ENCODE results near the gene CPT2.
A peak's percentile ranks its signal among the peaks of the same experiment; 100 is the strongest.

Gene CPT2

DNA sequence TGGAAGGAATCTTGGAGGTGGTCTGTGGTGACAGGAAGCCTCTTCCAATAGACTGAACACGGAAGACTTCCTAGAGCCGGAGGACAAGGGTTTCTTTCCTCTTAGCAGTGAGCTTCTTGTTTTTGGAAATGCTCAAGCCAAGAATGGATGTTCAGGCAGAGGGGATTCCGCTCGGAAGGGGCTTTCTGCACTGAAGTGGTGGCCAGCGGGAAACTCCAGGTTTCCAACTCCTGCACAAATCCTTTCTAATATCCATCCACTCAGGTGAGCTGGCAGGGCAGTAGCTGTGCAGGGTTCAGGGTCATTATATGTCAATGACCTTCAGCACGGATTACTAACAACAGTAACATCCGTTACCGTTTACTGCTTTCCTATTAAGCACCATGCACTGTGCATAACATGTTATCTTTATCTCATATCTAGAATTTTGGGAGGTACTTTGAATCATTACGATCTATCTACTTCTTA is 573 bp upstream of the CPT2 start:
- no peaks in the 10 kb centered on the region for H3K9me3 ChIP-seq (ENCODE audit: control insufficient read depth, insufficient read depth, low read depth, low read length)
- peaks cover 0 to 13% of the 10 kb centered on the region in 2 experiments; a peak in 1 of 3 replicates for H3K36me3 ChIP-seq (ENCODE audit: control insufficient read depth in 2 of 2, insufficient read depth in 1 of 2, low read length in 2 of 2)
- CTCF ChIA-PET: interaction anchor here (0.6 to 2.4 kb wide), 8 partner anchors 9 to 291 kb away, joined by 3 to 19 read pairs (median 4); no protein-coding TSS in a partner anchor
- H3K27ac ChIP-seq (ENCODE audit: extremely low read depth, low read depth, low read length): peak overlapping the region; percentile 74; the same call in 1 of the 2 replicates
- POLR2A ChIA-PET: interaction anchor here (1.5 kb wide), 1 partner anchor 275 kb away, joined by 5 read pairs; the partner anchor contains the start of gene ECHDC2
- TF ChIP-seq TRIM28 (IDR thresholded peaks at IDR 0.05; ENCODE audit: borderline replicate concordance, low read length): 0 out of 2 replicates have a peak, but pooled peaks have one; percentile 7
- no peak for TF ChIP-seq ZNF843 (tag by site-specific recombination; IDR thresholded peaks at IDR 0.05)
- TF ChIP-seq, protein P1, sequence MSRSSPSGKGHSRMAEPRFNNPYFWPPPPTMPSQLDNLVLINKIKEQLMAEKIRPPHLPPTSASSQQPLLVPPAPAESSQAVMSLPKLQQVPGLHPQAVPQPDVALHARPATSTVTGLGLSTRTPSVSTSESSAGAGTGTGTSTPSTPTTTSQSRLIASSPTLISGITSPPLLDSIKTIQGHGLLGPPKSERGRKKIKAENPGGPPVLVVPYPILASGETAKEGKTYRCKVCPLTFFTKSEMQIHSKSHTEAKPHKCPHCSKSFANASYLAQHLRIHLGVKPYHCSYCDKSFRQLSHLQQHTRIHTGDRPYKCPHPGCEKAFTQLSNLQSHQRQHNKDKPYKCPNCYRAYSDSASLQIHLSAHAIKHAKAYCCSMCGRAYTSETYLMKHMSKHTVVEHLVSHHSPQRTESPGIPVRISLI (tag by site-specific recombination; IDR thresholded peaks at IDR 0.05): peak; percentile 56; the same call in 1 of the 2 replicates
- no peak for TF ChIP-seq ZNF548 (tag by site-specific recombination; IDR thresholded peaks at IDR 0.05)
- peaks cover 4% of the 10 kb centered on the region; the same call in 1 of the 2 replicates for H3K4me1 ChIP-seq (ENCODE audit: control insufficient read depth, insufficient read depth, low read length)
- H3K4me3 ChIP-seq (ENCODE audit: low read depth, low read length): peak overlapping the region; percentile 83

DNA sequence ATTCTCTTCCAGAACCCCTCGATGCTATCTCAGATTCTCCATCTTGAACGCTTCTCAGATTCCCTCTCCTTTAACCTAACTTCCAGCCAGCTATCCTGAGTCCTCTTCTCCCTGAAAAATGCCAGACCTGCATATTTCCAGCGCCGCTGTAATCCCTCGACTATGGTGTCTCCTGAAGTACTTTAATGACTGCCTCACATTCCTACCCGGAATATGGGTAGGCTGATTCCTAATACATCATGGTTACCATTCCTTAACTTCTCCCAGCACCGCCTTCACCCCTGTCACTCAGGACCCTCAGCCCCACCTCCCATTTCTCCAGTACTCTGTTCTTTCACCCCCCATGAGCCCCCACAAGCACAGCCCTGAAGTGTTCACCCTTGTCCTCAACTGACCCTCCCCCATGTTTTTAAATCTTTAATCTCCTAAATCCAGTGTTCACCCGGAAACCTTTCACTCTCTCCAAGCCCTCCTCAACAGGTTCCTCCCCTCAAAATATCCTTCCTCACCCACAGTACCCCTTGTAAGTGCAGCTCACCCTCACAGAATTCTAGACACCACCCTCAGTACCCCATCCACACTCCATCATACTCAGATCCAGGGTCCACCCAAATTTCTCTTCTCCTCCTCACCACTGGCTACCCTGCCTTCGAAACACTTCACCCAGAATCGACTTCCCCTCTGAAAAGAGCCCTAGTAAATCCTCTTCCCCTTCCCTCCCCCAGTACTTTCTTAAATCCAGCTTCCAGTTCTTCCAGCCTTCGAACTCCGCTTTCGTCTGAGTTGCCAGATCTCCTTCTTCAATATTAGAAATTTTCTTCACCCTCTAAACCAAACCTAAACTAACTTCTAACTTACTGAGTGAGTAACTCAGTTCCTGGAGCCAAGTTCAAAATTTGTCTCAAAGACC is 922 bp downstream of the CPT2 start:
- TF ChIP-seq, protein P2, sequence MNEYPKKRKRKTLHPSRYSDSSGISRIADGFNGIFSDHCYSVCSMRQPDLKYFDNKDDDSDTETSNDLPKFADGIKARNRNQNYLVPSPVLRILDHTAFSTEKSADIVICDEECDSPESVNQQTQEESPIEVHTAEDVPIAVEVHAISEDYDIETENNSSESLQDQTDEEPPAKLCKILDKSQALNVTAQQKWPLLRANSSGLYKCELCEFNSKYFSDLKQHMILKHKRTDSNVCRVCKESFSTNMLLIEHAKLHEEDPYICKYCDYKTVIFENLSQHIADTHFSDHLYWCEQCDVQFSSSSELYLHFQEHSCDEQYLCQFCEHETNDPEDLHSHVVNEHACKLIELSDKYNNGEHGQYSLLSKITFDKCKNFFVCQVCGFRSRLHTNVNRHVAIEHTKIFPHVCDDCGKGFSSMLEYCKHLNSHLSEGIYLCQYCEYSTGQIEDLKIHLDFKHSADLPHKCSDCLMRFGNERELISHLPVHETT (tag by site-specific recombination; IDR thresholded peaks at IDR 0.05): 0 out of 2 replicates have a peak, but pooled peaks have one; percentile 31
- TF ChIP-seq SCRT1 (tag by site-specific recombination; IDR thresholded peaks at IDR 0.05; ENCODE audit: borderline replicate concordance) (peak; percentile 76), KLF16 (tag by site-specific recombination; IDR thresholded peaks at IDR 0.05) (no peak), ZNF76 (tag by site-specific recombination; IDR thresholded peaks at IDR 0.05; ENCODE audit: borderline replicate concordance, low read depth) (0 out of 2 replicates have a peak, but pooled peaks have one; percentile 36), GLIS2 (tag by site-specific recombination; IDR thresholded peaks at IDR 0.05) (peak; percentile 62), ZNF600 (tag by site-specific recombination; IDR thresholded peaks at IDR 0.05) (peak; percentile 29; the same call in 1 of the 2 replicates), SP2 (tag by site-specific recombination; IDR thresholded peaks at IDR 0.05) (peak; percentile 43), YY1 (tag by site-specific recombination; IDR thresholded peaks at IDR 0.05) (0 out of 2 replicates have a peak, but pooled peaks have one; percentile 18), ZNF19 (tag by site-specific recombination; IDR thresholded peaks at IDR 0.05; ENCODE audit: low read depth) (no peak), SCRT2 (tag by site-specific recombination; IDR thresholded peaks at IDR 0.05) (peak; percentile 96), TCF7L2 (IDR thresholded peaks at IDR 0.05; ENCODE audit: borderline replicate concordance, low read depth, low read length) (no peak), ZNF335 (tag by site-specific recombination; conservative IDR thresholded peaks at IDR 0.05) (peak; percentile 46), ZNF292 (tag by site-specific recombination; IDR thresholded peaks at IDR 0.05; ENCODE audit: borderline replicate concordance, low read depth) (no peak)
- TF ChIP-seq, protein P3, sequence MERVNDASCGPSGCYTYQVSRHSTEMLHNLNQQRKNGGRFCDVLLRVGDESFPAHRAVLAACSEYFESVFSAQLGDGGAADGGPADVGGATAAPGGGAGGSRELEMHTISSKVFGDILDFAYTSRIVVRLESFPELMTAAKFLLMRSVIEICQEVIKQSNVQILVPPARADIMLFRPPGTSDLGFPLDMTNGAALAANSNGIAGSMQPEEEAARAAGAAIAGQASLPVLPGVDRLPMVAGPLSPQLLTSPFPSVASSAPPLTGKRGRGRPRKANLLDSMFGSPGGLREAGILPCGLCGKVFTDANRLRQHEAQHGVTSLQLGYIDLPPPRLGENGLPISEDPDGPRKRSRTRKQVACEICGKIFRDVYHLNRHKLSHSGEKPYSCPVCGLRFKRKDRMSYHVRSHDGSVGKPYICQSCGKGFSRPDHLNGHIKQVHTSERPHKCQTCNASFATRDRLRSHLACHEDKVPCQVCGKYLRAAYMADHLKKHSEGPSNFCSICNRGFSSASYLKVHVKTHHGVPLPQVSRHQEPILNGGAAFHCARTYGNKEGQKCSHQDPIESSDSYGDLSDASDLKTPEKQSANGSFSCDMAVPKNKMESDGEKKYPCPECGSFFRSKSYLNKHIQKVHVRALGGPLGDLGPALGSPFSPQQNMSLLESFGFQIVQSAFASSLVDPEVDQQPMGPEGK (tag by site-specific recombination; IDR thresholded peaks at IDR 0.05): peak; percentile 54
- no peaks in the 10 kb centered on the region for H3K9me3 ChIP-seq (ENCODE audit: control insufficient read depth, insufficient read depth, low read depth, low read length)
- peak overlapping the region; percentile 83 for H3K4me3 ChIP-seq (ENCODE audit: low read depth, low read length)
- peak overlapping the region; percentile 74; the same call in 1 of the 2 replicates for H3K27ac ChIP-seq (ENCODE audit: extremely low read depth, low read depth, low read length)
- peaks cover 4% of the 10 kb centered on the region; the same call in 1 of the 2 replicates for H3K4me1 ChIP-seq (ENCODE audit: control insufficient read depth, insufficient read depth, low read length)
- H3K36me3 ChIP-seq (ENCODE audit: control insufficient read depth in 2 of 2, insufficient read depth in 1 of 2, low read length in 2 of 2): peaks cover 0 to 28% of the 10 kb centered on the region in 2 experiments; a peak in 1 of 3 replicates
- POLR2A ChIA-PET: no interaction called here
- CTCF ChIA-PET: interaction anchor here (0.7 to 1.7 kb wide), 2 partner anchors 12 to 127 kb away, joined by 4 to 5 read pairs; no protein-coding TSS in a partner anchor
